Stomach (tissue), 9 donors: ENCODE measurements around the gene IGF2BP3. TPM values are rescaled to one million over a fixed set of nuclear protein-coding genes. Genes with fewer than 3 reads are reported as not detected.

Source experiments
- DNase-seq, 2 donors: peaks; one replicate each; pipeline versions ENCODE4 v3.0.0 to v3.0.0-alpha.2; 2013 to 2019
- H3K27ac ChIP-seq, 5 donors: fragments of 200-600 bp in 4 of 5; sonication (generic) in 4 of 5; one replicate each; pipeline ENCODE4 v1.5.1; 2013 to 2019; ENCODE audit warnings: mild to moderate bottlenecking in 1 of 5, moderate library complexity in 1 of 5
- H3K27me3 ChIP-seq, 3 donors: fragments of 200-600 bp; sonication (generic); one replicate each; pipeline ENCODE4 v1.5.1; 2017 to 2019; ENCODE audit warnings: mixed run types in 1 of 3
- H3K36me3 ChIP-seq, 4 donors: fragments of 200-600 bp; sonication (generic); 1 replicate in 3 of 4; 2 replicates in 1 of 4; pipeline ENCODE4 v1.5.1; 2016 to 2019
- H3K4me1 ChIP-seq, 4 donors: fragments of 200-600 bp; sonication (generic); one replicate each; pipeline ENCODE4 v1.5.1; 2016 to 2019
- H3K4me3 ChIP-seq, 4 donors: fragments of 200-600 bp; sonication (generic) in 3 of 4; one replicate each; pipeline ENCODE4 v1.5.1; 2016 to 2019; ENCODE audit warnings: mild to moderate bottlenecking in 1 of 4
- H3K9me3 ChIP-seq, 4 donors: fragments of 200-600 bp; sonication (generic); one replicate each; pipeline ENCODE4 v1.5.1; 2016 to 2019
- CTCF ChIP-seq, 7 experiments: fragments of 450-650 bp in 4 of 7; fragments of 200-600 bp in 3 of 7; sonication (generic) in 3 of 7; IDR thresholded peaks; one replicate each; pipeline ENCODE4 v1.5.1; 2016 to 2019; ENCODE audit warnings: antibody characterized with exemption in 7 of 7, control low read depth in 2 of 7, mild to moderate bottlenecking in 1 of 7
- EP300 ChIP-seq: sonication (generic); formaldehyde crosslinking; IDR thresholded peaks from one replicate; pipeline ENCODE4 v1.6.1; 2017; ENCODE audit warnings: antibody characterized with exemption
- POLR2A ChIP-seq, 4 donors: fragments of 450-650 bp; IDR thresholded peaks; one replicate each; pipeline ENCODE4 v1.6.1; 2016; ENCODE audit warnings: antibody characterized with exemption in 4 of 4, control low read depth in 2 of 4, mild to moderate bottlenecking in 1 of 4, moderate library complexity in 1 of 4
- POLR2AphosphoS5 ChIP-seq, 3 donors: sonication (generic); formaldehyde crosslinking; IDR thresholded peaks; one replicate each; pipeline ENCODE4 v1.6.1; 2016; ENCODE audit warnings: antibody characterized with exemption in 3 of 3
- WGBS, 5 donors: extraction: QIAGEN DNeasy Blood & Tissue Kit in 3 of 5; methylation state at CpG; one replicate each; pipeline versions ENCODE4 v1.1.5 to v1.1.7; 2013 to 2018; 5-methylcytosine and 5-hydroxymethylcytosine counted together
- intact Hi-C: fragments of 100-400 bp; cut with DNase I; formaldehyde crosslinking; loops from one replicate; pipeline ENCODE4 v1.15.1; 2023; ENCODE audit warnings: low total_unique reads
- polyA plus RNA-seq, 3 donors: library from polyadenylated mRNA; stranded (reverse); fragments of 200-250 nt; gene quantifications; one replicate each; pipeline ENCODE4 v1.2.3, GENCODE V29; 2013
- total RNA-seq, 5 donors: library from RNA; depleted of rRNA; stranded (reverse); fragments of >200 nt; gene quantifications; one replicate each; pipeline versions ENCODE4 v1.1.0 to v1.2.3, GENCODE V29; 2014 to 2016
- donor health status: healthy with polysubstance abuse.
- donor health status: Bipolar disorder and iron deficiency.
- donor health status: healthy.

IGF2BP3 gene
- total and polyA plus RNA-seq, 8 donors = 0.43 to 61.9 (median 5.2) TPM; not detected in 4

- no peak overlapping the region for H3K27ac ChIP-seq
- peaks cover 35 to 100% (median 85%) of the 10 kb centered on the region in 3 donors for H3K27me3 ChIP-seq
- no peak for TF ChIP-seq POLR2AphosphoS5 (IDR thresholded peaks at IDR 0.05)
- TF ChIP-seq POLR2A (IDR thresholded peaks at IDR 0.05) = no peak
- no peak for TF ChIP-seq EP300
- no peak for TF ChIP-seq CTCF (IDR thresholded peaks at IDR 0.05)
- peaks cover 36 to 46% (median 41%) of the 10 kb centered on the region in 4 donors for H3K4me1 ChIP-seq
- H3K4me3 ChIP-seq = peak overlapping the region in 1 of 4 donors; percentile 40
- DNase-seq = peak in 1 of 2 donors; percentile 59
- H3K36me3 ChIP-seq = no peaks in the 10 kb centered on the region
- intact Hi-C loops = no loop called here
- WGBS, 5 donors = 18 to 26% (median 20%) methylated on average over 11 of the region's 11 CpGs
- peaks cover 0 to 8% (median 0%) of the 10 kb centered on the region in 4 donors for H3K9me3 ChIP-seq
These were observed 2.9 kb downstream of the IGF2BP3 start for GRCh38 chr7:23467291-23467805.

DNA sequence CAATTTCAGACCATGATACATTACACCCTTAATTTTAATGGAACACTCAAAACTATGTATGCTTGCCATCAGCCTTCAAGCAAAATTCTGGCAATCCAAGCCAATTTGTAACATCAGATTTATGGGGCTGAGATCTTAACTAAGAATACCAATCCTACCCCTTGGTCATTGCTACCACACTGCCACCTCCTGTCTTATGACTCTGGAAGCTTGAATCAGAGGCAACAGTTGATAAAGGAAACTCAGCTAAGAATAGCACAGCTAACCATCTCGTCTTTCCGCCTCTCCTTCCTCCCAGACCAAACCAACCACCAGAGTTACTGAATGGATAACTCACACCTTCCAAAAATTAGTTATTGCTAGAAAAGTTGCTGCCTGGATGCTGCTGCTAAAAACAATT lies 7.4 kb downstream of the IGF2BP3 start:
- peak in 1 of 2 donors; percentile 75 for DNase-seq
- WGBS, 5 donors = 3 to 18% (median 12%) methylated on average over 2 of the region's 2 CpGs
- intact Hi-C loops = no loop called here

DNA sequence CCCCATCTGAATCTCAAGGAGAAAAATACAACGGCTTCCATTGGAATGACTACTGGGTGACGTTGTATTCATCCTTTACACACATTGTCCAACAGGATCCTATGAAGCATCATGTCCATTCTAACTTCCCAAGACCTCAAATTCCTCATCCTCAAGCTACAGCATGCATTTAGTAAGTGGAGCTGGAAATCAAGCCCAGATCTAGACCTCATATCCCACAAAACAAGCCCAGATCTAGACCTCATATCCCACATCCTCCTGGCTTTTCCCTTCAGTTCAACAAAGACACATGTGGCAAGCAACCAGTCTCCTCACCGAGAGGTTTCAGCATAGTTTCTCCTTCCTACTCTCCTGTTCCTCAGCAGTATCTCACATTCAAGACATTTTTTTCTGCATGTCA lies 12.2 kb downstream of the IGF2BP3 start:
- H3K27me3 ChIP-seq = peaks cover 0 to 87% (median 36%) of the 10 kb centered on the region in 3 donors
- no peaks in the 10 kb centered on the region for H3K36me3 ChIP-seq
- 75 to 87% (median 85%) methylated on average over 3 of the region's 3 CpGs for WGBS, 5 donors
- TF ChIP-seq EP300 (no peak), POLR2A (IDR thresholded peaks at IDR 0.05) (no peak), POLR2AphosphoS5 (IDR thresholded peaks at IDR 0.05) (no peak), CTCF (IDR thresholded peaks at IDR 0.05) (no peak)
- no peaks in the 10 kb centered on the region for H3K4me1 ChIP-seq
- no peak overlapping the region for H3K4me3 ChIP-seq
- intact Hi-C loops = no loop called here
- no peaks in the 10 kb centered on the region for H3K9me3 ChIP-seq
- no peak overlapping the region for H3K27ac ChIP-seq
- no peak for DNase-seq

More for the DNA sequence above, 7.4 kb downstream of the IGF2BP3 start:
- H3K9me3 ChIP-seq = no peaks in the 10 kb centered on the region
- TF ChIP-seq POLR2AphosphoS5 (IDR thresholded peaks at IDR 0.05) = no peak
- TF ChIP-seq EP300 = no peak
- no peak for TF ChIP-seq POLR2A (IDR thresholded peaks at IDR 0.05)
- TF ChIP-seq CTCF (IDR thresholded peaks at IDR 0.05) = peak in 1 of 7 experiments; percentile 9
- no peaks in the 10 kb centered on the region for H3K36me3 ChIP-seq
- H3K4me1 ChIP-seq = peaks cover 3 to 6% (median 4%) of the 10 kb centered on the region in 4 donors
- H3K27me3 ChIP-seq = peaks cover 14 to 95% (median 66%) of the 10 kb centered on the region in 3 donors
- H3K4me3 ChIP-seq = no peak overlapping the region
- H3K27ac ChIP-seq = no peak overlapping the region

GRCh38 chr7:23456093-23456492 lies 14.2 kb downstream of the IGF2BP3 start:
- no peak for DNase-seq
- TF ChIP-seq EP300 = no peak
- Histone ChIP-seq H3K4me1 (no peaks in the 10 kb centered on the region), H3K9me3 (no peaks in the 10 kb centered on the region), H3K36me3 (no peaks in the 10 kb centered on the region), H3K4me3 (no peak overlapping the region), H3K27ac (no peak overlapping the region), H3K27me3 (peaks cover 0 to 84% (median 31%) of the 10 kb centered on the region in 3 donors)
- intact Hi-C loops = no loop called here
- 91 to 95% (median 92%) methylated on average over 3 of the region's 3 CpGs for WGBS, 5 donors

- Histone ChIP-seq H3K4me1 (no peaks in the 10 kb centered on the region), H3K36me3 (no peaks in the 10 kb centered on the region), H3K27ac (no peak overlapping the region), H3K4me3 (no peak overlapping the region), H3K27me3 (peaks cover 0 to 76% (median 23%) of the 10 kb centered on the region in 3 donors), H3K9me3 (no peaks in the 10 kb centered on the region)
- intact Hi-C loops = no loop called here
- no peak for TF ChIP-seq POLR2A (IDR thresholded peaks at IDR 0.05)
- TF ChIP-seq CTCF (IDR thresholded peaks at IDR 0.05) = no peak
- TF ChIP-seq POLR2AphosphoS5 (IDR thresholded peaks at IDR 0.05) = no peak
- no peak for TF ChIP-seq EP300
- DNase-seq = no peak
- WGBS, 5 donors = 66 to 85% (median 80%) methylated on average over 5 of the region's 5 CpGs
These were observed 15.3 kb downstream of the IGF2BP3 start for GRCh38 chr7:23454881-23455526.
